Activated CD4-positive, alpha-beta T cell treated with anti-CD3 and anti-CD28 coated beads, Interleukin-2, amount 50 U/mL, for 48 hours (primary cell): ENCODE data around the gene AP2S1.
A peak's percentile ranks its signal among the peaks of the same experiment; 100 is the strongest.
"Not testable (repeated sequence)": the region's sequence is repeated elsewhere in the genome, so short reads cannot be mapped to it uniquely, and the experiment has no call there.

Experiments
- DNase-seq, 2 experiments: peaks; one replicate each; pipeline ENCODE4 v3.0.0-alpha.2; 2020

AP2S1 gene

DNA sequence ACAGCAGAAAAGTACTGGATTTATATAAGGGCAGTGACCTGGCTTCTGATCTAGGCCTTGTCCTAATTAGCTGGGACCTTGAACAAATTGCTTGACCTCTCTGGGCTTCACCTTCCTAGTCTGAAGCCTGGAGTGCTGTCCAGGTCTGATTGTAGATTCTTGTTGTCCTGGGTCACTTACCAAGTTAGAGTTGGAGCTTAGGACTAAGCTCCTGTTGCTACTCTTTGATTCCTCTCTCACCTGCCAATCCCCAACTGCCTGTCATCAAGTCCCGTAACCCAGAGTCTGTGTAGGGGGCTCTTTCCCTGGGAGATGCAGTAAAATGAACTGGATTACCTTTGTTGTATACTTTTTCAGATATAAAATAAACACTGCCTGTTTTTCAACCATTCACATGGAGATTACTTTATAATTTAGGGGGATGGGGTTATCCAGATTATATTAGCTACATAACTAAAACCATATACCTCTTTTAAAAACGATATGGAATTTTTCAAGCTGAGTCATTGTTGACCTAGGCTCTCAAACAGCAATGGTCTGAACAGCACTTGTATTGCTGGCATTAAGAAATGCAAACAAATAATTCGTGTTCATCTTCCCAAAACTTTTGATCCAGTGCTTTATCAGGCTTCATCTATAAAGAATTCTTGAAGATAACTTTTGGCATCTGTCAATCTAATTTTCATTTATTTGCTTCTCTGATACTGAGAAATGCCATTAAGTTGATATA is 15.9 kb upstream of the AP2S1 start:
- DNase-seq = no peak

GRCh38 chr19:46863818-46864629 is 13.4 kb upstream of the AP2S1 start:
- no peak for DNase-seq

DNA sequence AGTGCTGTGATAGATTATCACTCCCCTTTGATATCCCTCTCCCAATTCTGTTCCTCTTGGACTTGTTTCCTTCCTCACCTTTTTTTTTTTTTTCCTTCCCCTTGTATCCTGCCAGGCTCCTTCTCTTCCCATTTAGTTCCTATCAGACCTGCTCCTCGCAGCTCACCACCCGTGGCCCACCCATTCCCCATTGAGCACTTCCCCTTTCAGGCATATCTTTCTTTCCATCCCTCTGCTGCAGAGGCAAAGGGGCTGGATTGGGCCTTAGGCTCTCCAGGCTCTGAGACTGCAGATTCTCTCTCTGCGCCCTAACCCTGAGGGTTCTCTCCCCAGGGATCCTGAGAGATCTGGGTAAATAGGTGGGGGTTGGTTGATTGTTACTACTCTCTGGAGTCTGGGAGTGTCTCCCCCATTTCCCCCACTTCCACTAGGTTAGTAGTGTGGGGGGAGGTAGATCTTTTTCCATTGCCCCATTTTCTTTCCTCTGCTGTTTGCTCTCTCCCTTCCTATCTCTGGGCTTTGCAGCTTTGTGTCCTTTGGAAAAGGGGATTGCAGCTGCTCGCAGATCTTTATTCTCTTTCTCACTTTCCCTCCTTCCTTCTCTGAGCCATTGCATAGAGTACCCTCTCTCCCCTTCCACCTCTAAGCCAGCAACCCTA is 12.5 kb upstream of the AP2S1 start:
- no peak for DNase-seq

- no peak for DNase-seq
Observed at GRCh38 chr19:46862503-46862834, 11.8 kb upstream of the AP2S1 start.

GRCh38 chr19:46861691-46862502 is 11.3 kb upstream of the AP2S1 start:
- peak; percentile 16 to 22 for DNase-seq

DNA sequence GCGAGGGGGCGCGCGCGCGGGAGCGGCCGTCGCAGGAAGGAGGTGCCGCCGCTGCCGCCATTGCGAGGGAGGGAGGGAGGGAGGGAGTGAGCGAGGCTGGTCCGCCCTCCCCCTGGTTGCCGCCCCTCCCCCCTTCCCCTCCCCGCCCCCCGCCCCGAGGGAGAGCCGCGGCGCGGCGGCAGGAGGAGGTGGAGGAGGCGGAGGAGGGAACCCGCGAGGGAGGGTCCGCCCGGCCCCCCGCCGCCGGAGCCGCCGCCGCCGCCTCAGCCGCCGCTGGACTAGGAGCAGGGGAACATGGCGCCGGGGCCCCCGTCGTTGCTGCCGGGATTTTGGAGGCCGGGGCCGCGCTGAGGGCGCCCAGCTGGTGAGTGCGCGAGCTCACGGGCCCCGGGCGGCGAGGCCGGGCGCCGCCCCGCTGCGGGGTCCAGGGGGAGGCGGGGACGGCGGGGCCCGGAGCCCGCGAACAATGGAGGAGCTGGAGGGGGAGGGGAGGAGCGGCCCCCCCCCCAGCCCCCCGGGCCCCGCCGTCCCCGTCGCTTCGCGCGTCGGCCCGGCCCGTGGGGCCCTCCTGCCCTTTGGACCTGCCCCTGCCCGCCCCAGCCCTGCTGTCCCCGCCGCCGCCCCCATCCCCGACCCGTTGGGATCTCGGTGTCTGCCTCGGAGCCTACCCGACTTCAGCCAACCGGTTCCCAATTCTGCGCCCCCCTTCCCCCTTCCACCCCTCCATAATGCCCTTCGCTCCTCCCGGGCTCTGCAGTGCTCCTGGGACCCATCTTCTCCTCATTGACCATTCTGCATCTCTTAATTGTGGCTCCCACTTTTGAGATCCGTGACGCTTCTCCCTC is 10.4 kb upstream of the AP2S1 start, which contains the start of gene ARHGAP35:
Gene ARHGAP35 (plus strand): TSS at position 152 of the 845 bp plus-strand sequence. CDS start 57,679 bp downstream, outside the sequence.
- DNase-seq = peak; percentile 18 to 21

GRCh38 chr19:46860125-46860845 is 9.6 kb upstream of the AP2S1 start:
- DNase-seq = peak; percentile 98

DNA sequence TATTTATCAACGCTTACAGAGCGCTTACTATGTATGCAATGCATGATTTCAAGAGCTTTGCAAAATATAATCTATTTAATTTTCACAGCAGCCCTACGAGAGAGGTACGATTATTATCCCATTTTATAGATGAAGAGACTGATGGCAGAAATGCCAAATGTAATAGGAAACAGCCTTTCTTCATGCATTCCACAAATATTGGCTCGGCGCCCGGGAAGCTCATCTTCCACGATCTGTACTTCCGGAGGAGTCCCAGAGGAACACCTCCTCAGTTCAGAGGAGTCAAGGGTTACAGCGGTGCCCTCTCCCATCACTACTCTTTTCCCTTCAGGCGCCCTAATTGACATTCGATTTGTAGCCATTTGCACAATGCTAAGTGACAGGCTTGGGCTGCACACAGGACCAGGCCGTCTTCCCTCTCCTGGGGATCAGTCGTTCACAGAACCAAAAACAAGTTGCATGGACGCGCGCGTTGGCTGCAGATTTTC is 9.0 kb upstream of the AP2S1 start:
- no peak for DNase-seq

DNA sequence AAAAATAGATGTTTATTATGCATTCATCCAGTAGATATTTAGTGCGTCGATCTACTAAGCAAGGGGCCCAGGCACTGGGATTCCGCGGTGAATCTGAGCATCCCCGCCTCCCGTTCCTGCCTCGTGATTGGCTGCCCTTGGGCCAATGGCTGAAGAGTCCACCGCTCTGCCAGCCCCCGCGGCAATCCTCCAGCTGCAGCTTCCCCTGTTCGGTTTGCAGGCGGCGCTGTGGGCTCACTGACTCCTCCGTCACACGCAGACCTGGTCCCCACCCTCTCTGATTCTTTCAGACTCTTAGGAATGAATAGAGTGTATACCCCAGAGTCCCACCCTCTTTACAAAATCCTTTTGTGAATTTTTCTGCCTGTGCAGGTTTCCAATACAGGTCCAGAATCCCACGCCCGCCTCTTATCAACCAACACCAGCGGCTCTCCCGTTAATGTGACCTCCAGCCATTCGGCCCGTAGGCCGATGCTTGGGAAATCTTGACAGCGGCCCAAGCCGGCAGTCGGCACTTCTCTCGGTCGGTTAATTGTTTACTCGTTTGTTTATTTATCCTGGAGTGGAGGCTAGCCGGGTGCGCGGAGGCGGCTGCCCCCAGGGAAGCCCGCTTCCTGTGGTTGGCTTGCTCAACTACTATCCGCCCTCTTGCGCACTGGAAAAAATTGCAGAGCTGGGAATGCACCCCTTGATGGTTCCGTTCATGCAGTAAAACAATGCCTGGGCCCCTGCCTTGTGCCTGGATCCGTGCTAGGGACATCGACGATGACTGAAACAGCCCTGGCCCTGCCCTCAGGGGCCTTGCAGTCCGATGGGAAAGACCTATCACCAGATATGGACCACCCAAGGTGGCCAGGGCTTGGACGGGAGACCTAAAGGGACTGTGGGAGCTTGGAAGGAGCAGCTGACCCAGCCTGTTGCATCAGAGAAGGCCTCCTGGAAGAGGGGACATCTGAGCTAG is 5.7 kb upstream of the AP2S1 start:
- DNase-seq = peak; percentile 92 to 94

GRCh38 chr19:46854698-46855097 is 4.1 kb upstream of the AP2S1 start:
- not testable (repeated sequence) for DNase-seq

GRCh38 chr19:46852830-46853229 is 2.2 kb upstream of the AP2S1 start:
- DNase-seq = no peak

DNA sequence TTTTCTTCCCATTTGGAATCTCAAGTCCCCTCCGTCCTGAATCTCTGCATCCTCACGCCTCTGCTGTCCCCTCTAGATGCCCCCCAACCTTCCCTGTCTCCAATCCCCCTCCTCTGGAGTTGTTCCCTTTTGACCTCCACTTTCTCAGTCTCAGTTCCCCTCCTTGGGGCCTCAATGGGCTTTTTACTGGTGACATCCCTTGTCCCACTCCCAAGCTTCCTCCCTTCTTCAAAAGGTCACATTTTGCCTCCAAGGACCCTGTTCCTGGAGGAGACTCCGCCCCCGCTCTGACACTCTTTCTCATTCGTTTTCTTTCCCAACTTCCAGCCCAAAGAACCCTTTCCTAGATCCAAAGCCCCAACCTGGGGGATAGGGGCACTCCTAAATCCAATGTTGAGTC is 1.0 kb downstream of the AP2S1 start:
- DNase-seq = no peak

GRCh38 chr19:46848389-46848788 is 2.3 kb downstream of the AP2S1 start:
- no peak for DNase-seq

DNA sequence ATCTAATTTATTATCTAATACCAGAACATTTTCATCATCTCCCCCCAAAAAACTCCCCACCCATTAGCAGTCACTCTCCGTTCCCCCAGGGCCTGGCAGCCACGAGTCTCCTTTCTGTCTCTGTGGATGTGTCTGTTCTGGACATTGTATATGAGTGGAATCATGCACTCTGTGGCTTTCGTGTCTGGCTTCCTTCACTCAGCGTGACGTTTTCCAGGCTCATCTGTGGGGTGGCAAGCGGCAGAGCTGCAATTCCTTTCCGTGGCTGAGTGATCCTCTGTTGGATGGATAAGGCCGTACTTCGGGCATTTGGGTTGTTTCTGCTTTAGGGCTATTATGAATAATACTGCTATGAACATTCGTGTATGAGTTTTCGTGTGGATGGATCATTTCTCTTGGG is 3.1 kb downstream of the AP2S1 start:
- no peak for DNase-seq

GRCh38 chr19:46845959-46846459 is 4.6 kb downstream of the AP2S1 start:
- DNase-seq = no peak

DNA sequence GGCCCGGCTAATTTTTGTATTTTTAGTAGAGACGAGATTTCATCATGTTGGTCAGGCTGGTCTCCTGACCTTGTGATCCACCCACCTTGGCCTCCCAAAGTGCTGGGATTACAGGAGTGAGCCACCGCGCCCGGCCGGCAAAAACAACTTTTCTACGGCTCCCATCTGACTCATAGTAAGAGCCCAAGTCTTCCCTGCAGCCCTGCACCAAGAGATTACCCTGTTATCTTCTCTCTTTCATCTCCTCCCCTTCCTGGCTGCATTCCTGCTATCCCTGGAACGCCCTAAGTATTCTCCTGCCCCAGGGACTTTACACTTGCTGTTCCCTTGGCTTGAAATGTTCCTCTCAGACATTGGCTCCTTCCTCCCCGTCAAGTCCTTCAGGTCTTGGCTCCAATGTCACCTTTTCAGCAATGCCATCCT is 6.6 kb downstream of the AP2S1 start:
- DNase-seq = no peak

GRCh38 chr19:46842791-46843190 is 7.9 kb downstream of the AP2S1 start:
- DNase-seq = no peak

DNA sequence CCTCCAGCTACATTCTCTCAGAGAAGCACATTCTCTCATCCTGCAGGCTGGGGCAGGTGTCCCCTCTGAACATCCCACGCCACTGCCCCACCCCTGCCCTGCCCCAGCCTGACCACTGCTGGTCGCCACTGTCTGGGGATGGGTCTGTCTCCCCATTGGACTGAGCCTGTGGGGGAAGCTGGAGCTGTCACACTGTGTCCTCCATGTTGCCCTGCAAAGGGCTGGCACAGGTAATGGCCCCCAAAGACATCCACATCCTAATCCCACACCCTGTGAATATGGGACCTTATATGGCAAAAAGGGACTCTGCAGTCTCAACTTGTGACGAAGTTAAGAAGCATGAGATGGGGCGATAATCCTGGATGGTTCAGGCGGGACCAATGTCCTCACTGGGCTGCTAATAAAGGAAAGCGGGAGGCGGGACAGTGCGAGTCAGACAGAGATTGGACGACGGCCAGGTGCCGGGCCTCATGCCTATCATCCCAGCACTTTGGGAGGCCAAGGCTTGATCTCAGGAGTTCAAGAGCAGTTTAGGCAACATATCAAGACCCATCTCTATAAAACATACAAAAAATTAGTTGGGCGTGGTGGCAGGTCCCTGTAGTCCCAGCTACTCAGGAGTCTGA is 9.1 kb downstream of the AP2S1 start:
- no peak for DNase-seq

GRCh38 chr19:46840498-46840942 is 10.1 kb downstream of the AP2S1 start:
- DNase-seq = peak; percentile 34 to 47
